ENCODE measurements around the gene CERS4.
"Not testable (repeated sequence)": the region's sequence is repeated elsewhere in the genome, so short reads cannot be mapped to it uniquely, and the experiment has no call there.

Gene CERS4

GRCh38 chr19:8243146-8243545, 34.0 kb downstream of the CERS4 start:
- DNase-seq (ENCODE audit: low spot score), result no peak

GRCh38 chr19:8244442-8244841, 35.3 kb downstream of the CERS4 start:
- no peak for DNase-seq (ENCODE audit: low spot score)

- no peak for DNase-seq (ENCODE audit: low spot score)
Observed at GRCh38 chr19:8245869-8246835, 37.0 kb downstream of the CERS4 start.

GRCh38 chr19:8247129-8247890, 38.1 kb downstream of the CERS4 start:
- not testable (repeated sequence) for DNase-seq (ENCODE audit: low spot score)

- no peak for DNase-seq (ENCODE audit: low spot score)
Observed at GRCh38 chr19:8248348-8249328, 39.5 kb downstream of the CERS4 start.

GRCh38 chr19:8250596-8250995, 41.4 kb downstream of the CERS4 start:
- DNase-seq (ENCODE audit: low spot score), result no peak

GRCh38 chr19:8251025-8251472, 41.9 kb downstream of the CERS4 start:
- DNase-seq (ENCODE audit: low spot score), result no peak

- peak; percentile 86 for DNase-seq (ENCODE audit: low spot score)
Observed at GRCh38 chr19:8252922-8253589, 43.9 kb downstream of the CERS4 start.

- DNase-seq (ENCODE audit: low spot score), result no peak
Observed at GRCh38 chr19:8253678-8254077, 44.5 kb downstream of the CERS4 start.

GRCh38 chr19:8254286-8255001, 45.3 kb downstream of the CERS4 start:
- DNase-seq (ENCODE audit: low spot score), result no peak

GRCh38 chr19:8255426-8256125, 46.4 kb downstream of the CERS4 start:
- DNase-seq (ENCODE audit: low spot score), result no peak

GRCh38 chr19:8256276-8257051, 47.3 kb downstream of the CERS4 start:
- DNase-seq (ENCODE audit: low spot score), result no peak

GRCh38 chr19:8257052-8257443, 47.9 kb downstream of the CERS4 start:
- DNase-seq (ENCODE audit: low spot score), result no peak

- DNase-seq (ENCODE audit: low spot score), result no peak
Observed at GRCh38 chr19:8259142-8259921, 50.2 kb downstream of the CERS4 start.

GRCh38 chr19:8259922-8260247, 50.7 kb downstream of the CERS4 start:
- DNase-seq (ENCODE audit: low spot score), result no peak

- DNase-seq (ENCODE audit: low spot score), result no peak
Observed at GRCh38 chr19:8261347-8261746, 52.2 kb downstream of the CERS4 start.

GRCh38 chr19:8261881-8262280, 52.7 kb downstream of the CERS4 start:
- no peak for DNase-seq (ENCODE audit: low spot score)

- no peak for DNase-seq (ENCODE audit: low spot score)
Observed at GRCh38 chr19:8262431-8262830, 53.3 kb downstream of the CERS4 start.
